Stromal cell of bone marrow (primary cell): ENCODE results near the gene LRP8.
"Not testable (repeated sequence)": the region's sequence is repeated elsewhere in the genome, so short reads cannot be mapped to it uniquely, and the experiment has no call there.

Source experiments
- DNase-seq: peaks from one replicate; pipeline ENCODE4 v3.0.0-alpha.2; 2012; ENCODE audit warnings: low read depth

LRP8 gene

GRCh38 chr1:53304527-53304926 lies 23.3 kb downstream of the LRP8 start:
- DNase-seq, result no peak

DNA sequence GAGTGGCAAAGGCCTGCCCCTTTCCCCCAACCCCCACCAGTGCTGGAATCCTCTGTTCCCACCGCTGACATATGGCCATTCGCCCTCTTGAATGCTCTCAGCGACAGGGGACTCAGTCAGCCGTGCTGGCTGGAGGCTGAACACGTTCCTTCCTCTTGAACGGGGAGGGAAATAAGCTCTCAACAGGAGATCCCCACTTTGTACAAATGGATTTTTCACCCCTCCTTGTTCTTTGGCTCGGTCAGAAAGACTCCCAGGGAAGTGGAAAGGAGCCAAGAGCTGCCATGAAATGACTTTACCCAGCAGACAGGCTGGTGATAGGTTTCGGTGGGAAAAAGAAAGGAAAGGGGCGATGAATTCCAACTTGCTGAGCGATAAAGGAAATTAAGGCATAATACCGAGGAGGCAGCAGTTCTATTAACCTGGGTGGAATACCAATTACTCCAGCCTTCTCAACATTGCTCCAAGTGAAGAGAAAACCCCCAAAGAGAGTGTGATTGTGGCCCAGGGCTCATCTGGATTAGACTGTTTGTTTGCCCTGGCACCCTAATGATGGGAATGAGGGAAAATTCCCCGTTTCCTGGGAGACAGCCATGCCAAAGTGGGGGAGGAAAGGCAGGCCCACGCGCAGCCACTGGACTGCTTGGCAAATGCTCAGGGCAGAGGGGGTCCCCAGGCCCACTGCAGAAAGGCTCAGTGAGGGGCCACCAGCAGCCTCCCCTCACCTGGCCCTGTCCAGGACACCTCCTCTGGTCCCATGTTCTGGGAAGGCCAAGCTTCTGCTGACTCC lies 23.9 kb downstream of the LRP8 start:
- no peak for DNase-seq

DNA sequence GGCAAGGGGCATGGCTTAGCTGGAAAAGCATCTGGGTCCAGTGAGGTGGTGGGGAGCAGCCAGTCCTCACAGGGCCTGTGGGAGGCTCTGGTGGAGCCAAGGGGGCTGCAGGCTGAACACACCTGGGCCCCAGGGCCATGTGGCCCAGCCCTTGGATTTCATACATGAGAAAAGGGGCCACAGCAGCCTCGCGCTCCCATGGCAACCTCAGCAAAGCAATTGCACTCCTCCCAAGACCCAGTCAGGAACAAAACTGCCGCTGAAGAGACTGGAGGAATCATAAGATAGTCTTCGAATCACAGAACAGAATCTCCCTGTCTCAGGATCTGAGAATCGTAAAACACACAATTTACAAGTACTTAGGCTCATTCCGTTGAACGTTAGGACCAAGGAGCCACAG lies 24.6 kb downstream of the LRP8 start:
- DNase-seq, result no peak

DNA sequence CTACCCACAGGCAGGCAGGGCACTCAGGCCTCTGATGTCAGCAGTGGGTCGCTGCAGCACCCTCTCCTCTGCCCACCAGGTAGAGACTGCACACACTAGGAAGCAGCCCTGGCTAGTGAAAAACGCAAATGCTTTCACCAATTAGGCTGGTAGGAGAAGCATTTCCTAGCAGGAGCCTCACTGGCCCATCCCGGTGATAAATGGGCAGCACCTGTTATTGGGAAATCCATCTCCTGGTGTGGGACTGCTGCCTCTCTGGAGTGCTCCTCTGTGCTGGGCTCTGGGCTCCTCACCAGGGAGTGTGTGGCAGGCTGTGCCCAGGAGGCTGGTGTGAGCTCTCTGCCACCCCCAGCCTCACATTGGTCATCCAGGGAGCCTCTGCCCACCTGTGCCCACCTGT lies 28.6 kb downstream of the LRP8 start:
- DNase-seq, result no peak

DNA sequence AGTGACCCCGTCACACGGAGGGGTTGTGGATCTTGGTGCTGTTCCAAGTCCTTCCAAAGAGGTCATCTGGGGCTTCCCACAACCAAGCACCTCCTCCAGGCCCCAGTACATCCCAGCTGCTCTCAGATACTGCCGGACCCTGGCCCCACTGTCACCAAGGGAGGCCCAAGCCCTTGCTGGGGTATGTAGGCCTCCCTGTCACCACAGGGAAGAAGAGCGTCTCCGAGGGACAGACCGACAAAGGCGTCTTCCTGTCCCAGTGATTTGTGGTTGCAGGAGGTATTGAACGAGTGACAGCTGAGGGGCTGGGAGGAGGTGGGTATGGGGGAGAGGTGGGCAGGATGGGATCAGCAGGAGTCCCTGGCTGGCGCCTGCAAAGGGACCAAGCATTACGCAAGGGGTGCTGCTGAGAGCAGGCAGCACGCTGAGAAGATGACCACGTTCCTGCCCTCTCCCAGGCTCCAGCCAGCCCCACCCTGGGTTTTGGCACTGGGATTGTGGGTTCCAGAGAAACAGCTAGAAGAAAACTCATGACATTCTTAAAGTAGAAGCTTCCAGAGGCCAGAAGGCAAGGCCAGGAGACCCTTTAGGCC lies 29.7 kb downstream of the LRP8 start:
- peak; percentile 39 for DNase-seq

- no peak for DNase-seq
These were observed 30.7 kb downstream of the LRP8 start for GRCh38 chr1:53297195-53297594.

- DNase-seq, result no peak
These were observed 31.6 kb downstream of the LRP8 start for GRCh38 chr1:53296117-53296749.

DNA sequence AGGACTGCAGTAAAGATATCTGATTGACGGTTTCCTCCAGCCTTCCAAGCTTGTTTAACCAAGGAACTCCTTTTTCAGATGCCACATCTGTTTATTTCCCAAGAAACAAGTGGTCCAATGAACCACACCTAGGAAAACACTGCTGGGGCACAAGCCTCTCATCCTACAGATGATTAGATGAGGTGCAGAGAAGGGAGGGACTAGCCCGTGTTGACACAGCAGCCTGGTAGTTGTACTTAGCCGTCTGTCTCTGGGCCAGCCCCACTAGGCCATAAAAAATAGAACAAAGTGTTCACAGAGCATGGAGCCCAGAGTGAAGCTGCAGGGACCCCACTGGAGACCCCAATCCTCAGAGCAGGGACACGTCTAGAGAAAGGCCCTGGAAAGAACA lies 32.1 kb downstream of the LRP8 start:
- DNase-seq, result no peak

GRCh38 chr1:53295295-53295694 lies 32.6 kb downstream of the LRP8 start:
- DNase-seq, result no peak

DNA sequence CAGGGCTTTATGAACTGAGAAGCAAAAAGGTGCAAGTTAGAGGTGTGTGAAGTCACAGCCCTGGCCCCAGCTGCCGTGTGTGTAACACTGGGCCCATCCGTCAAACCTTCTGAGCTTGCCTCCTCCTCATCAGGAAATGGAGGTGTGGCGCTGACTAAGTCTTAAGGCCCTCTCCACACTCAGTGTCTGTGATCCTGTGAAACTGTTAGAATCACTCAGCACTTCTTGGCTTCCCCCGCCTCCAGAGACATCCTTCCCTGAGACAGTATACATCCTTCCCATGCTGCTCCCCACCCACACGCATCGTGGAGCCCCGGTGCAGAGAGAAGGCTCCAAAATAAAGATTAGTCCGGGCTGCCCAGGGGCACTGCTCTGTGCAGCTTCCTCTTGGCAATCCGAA lies 33.3 kb downstream of the LRP8 start:
- DNase-seq, result no peak

DNA sequence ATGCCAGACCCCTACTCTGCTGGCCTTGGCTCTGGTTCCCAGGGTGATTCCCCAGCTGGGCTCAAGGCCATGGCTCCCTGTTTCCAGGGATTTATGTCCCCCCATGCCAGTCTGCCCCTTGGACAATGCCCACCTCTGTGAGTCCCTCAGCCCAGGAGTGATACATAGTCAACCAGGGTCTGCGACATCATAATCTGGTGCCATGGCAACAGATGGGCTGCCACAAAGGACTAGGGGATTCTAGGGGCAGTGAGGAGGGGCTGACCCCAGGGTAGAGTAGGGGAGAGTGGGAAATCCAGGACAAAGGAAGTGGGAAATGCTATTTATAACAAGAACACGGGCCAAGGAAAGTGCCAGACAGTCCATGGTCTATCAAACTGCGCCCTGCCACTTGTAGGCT lies 33.8 kb downstream of the LRP8 start:
- DNase-seq, result no peak

DNA sequence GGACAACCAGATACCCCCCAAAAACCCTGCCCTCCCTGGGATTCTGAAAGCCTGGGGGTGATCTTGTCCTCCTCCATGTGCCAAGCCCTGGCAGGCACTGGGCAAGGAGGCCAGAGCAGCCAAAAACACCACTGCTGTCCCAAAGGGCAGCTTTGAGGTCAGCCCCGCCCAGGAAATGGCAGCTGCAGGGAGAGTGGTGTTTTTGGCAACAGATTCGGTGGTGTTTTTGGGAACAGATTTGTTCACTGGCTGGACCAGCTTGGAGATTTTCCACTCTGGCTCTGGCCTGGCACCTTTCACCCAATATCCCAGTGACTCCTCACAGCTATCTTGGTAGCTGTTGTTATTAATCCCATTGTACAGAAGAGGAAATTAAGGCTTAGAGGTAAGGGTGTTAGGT lies 34.7 kb downstream of the LRP8 start:
- peak; percentile 43 for DNase-seq

- DNase-seq, result no peak
These were observed 35.2 kb downstream of the LRP8 start for GRCh38 chr1:53292690-53293089.

DNA sequence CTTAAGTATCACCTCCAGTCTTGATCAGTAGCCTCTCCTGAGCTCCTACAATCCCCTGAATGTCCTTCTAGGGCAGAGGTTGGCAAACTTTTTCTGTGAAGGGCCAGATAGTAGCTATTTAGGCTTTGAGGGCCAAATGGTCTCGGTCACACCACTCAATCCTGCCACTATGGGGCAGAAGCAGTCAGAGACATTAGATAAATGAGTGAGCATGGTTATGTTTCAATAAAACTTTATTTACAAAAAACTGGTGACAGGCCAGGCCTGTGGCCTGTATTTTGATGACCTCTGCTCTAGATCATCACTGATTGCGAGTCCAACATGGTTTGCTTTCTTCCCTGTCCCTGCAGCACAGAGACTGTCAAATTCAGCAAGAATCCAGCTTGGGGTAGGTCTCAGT lies 36.3 kb downstream of the LRP8 start:
- DNase-seq, result no peak

DNA sequence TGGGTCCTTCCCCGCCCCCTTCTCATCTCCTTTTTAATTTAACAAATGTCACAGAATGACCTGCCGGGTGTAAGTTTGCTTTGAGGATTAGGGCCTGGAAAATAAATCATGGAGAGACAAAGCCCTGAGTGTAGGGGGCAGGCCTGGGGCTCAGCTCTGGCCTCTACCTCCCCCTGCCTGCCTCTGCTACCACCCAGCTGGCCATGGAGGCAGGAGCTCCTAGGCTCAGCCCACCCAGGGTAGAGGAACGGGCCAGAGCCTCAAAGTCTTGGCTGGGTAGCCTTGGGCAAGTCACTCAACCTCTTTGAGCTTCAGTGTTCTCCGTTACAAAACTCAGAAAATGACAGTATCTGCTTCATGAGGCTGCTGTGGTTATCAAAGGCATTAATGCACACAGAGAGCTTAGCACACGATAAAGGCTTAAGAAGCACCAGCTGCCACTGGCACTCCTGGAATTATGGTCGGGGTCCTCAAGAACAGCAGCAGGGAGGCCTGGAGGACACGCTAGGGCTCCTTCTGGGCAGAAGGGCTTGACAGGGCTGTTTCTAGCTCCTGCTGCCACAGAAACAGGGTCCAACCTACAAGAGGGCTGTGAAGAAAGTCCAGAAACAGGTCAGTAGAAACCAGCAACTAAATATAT lies 39.0 kb downstream of the LRP8 start:
- DNase-seq, result no peak

- no peak for DNase-seq
These were observed 39.7 kb downstream of the LRP8 start for GRCh38 chr1:53288002-53288789.

- no peak for DNase-seq
These were observed 40.9 kb downstream of the LRP8 start for GRCh38 chr1:53286955-53287354.

- DNase-seq, result no peak
These were observed 41.7 kb downstream of the LRP8 start for GRCh38 chr1:53285969-53286760.

DNA sequence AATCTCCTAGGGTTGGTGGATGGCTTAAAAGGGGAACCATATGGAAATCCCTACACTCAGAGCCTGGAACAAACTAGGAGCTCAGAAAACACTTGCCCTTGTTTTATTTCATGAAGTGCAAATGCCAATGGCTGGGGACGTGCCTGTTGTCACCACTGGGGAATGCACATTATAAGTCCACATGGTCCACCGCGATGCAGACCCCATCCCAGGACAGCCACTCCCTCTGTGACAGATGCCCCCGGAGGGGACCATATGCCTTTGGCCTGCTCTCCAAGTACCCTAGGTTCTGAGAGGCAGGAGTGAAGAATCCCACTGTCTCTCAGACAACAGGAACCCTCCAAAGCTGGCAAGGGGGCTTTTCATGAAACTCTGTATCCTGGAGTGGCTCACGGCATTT lies 42.3 kb downstream of the LRP8 start:
- no peak for DNase-seq

DNA sequence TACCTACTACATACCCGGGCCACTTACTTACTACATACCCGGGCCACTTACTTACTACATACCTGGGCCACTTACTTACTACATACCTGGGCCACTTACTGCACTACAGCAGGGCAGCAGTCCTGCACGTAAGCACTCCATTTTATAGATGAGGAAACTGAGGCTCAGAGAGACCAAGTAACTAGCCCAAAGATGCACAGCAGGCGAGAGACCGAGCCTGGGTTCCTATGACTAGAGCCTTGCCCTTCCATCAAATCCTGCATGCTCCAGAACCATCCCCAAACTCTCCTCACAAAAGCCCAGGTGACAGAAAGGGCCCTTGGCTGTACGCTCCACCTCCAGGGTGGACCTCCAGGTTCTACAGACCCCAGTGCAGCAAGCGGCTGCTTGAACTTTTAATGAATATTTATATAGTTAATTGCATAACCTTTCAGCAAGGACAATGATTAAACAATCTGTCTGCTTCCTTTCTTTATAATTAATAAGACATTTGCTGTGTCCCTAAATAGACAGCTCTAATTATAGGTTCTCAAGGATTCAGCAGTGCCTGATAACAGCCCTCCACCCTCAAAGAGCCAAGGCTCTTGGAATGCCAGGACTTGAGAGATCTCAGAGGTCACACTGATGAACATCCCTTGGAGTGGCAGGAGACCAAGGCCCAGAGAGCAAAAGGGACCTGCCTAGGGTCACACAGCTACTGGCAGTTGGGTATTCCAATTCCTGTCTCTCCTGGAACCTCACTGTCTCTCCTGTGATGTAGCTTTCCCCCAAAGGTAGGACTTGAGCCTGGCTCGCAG lies 43.4 kb downstream of the LRP8 start:
- no peak for DNase-seq

DNA sequence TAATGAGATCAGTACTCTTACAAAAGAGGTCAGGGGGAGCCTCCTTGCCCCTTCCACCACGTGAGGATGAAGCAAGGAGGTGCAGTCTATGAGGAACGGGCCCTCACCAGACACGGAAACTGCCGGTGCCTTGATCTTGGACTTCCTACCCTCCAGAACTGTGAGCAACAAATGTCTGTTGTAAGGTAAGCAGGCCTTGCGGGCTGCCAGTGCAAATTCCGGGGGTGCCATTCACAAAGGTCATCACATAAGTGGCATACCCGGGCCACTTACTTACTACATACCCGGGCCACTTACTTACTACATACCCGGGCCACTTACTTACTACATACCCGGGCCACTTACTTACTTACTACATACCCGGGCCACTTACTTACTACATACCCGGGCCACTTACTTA lies 44.7 kb downstream of the LRP8 start:
- DNase-seq, result not testable (repeated sequence)
